Panc1 (cell line): ENCODE results near the gene C18orf32.
A peak's percentile ranks its signal among the peaks of the same experiment; 100 is the strongest.

ENCODE experiments used
- POLR2AphosphoS5 ChIP-seq: IDR thresholded peaks from 2 replicates; pipeline ENCODE4 v1.6.1; 2012; ENCODE audit warnings: mild to moderate bottlenecking, low read depth, low read length, moderate library complexity
- REST ChIP-seq, 2 experiments: IDR thresholded peaks; 2 replicates each; pipeline ENCODE4 v1.6.1; 2011 to 2012; ENCODE audit warnings: low read depth in 2 of 2, control low read depth in 1 of 2, low read length in 1 of 2, mild to moderate bottlenecking in 1 of 2, moderate library complexity in 1 of 2; ENCODE audit not compliant: insufficient read depth in 1 of 2
- SIN3A ChIP-seq: IDR thresholded peaks from 2 replicates; pipeline ENCODE4 v1.6.1; 2012; ENCODE audit warnings: low read depth, mild to moderate bottlenecking, low read length, moderate library complexity, borderline replicate concordance; ENCODE audit not compliant: insufficient read depth
- TCF7L2 ChIP-seq: IDR thresholded peaks from 2 replicates; pipeline ENCODE4 v1.6.1; 2011; ENCODE audit warnings: mild to moderate bottlenecking, low read depth, low read length, inconsistent platforms
- TF ChIP-seq, protein P1 (sequence below): fragments of 450-650 bp; IDR thresholded peaks from 2 replicates; pipeline ENCODE4 v1.5.1; 2017; ENCODE audit warnings: mild to moderate bottlenecking

DNA sequence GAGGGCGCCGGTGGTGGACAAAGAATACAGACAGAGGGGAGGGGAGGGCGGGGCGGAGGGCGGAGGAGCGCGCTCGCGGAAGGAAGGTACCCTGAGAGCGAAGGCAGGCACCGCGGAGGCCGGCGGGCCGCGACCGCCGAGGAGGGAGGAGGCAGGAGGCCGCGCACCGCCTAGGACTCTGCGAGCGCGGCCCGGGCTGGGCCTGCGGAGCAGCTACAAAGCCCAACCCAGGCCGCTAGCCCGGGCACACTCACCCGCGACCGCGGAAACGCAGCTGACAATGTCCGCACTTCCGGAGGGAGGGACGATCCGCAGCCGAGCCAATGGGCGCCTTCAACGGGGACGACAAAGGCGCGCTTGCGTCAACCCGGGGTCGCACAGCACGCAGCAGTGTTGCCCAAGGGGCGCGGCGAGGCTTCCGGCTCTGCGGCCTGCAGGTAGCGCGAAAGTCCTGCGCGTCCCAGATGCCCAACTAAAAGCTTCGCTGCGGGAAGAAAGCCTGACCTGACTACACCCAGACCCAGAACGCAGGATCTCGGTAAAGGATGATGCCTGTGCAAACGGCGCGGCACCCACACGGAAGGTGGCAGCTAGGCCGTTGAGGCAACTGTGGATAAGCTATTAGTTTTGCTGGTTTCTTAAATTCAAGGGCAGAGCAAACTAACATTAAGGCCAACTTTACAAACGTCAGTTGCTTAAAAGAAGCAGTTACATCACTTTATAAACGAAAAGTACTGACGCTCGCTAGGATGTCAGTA is at the start of gene C18orf32:
- TF ChIP-seq, protein P1, sequence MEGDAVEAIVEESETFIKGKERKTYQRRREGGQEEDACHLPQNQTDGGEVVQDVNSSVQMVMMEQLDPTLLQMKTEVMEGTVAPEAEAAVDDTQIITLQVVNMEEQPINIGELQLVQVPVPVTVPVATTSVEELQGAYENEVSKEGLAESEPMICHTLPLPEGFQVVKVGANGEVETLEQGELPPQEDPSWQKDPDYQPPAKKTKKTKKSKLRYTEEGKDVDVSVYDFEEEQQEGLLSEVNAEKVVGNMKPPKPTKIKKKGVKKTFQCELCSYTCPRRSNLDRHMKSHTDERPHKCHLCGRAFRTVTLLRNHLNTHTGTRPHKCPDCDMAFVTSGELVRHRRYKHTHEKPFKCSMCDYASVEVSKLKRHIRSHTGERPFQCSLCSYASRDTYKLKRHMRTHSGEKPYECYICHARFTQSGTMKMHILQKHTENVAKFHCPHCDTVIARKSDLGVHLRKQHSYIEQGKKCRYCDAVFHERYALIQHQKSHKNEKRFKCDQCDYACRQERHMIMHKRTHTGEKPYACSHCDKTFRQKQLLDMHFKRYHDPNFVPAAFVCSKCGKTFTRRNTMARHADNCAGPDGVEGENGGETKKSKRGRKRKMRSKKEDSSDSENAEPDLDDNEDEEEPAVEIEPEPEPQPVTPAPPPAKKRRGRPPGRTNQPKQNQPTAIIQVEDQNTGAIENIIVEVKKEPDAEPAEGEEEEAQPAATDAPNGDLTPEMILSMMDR, result no peak
- peak; percentile 93 for TF ChIP-seq POLR2AphosphoS5
- TF ChIP-seq REST (IDR thresholded peaks at IDR 0.05; ENCODE audit: insufficient read depth in 1 of 2, low read depth in 2 of 2, low read length in 1 of 2), result 0 out of 4 replicates have a peak, but pooled peaks of 1 of the 2 experiments have one; percentile 43
- TF ChIP-seq SIN3A, result peak; percentile 93; the same call in 1 of the 2 replicates
- no peak for TF ChIP-seq TCF7L2
